GM18873 (cell line): ENCODE data around the gene YBX2.
A peak's percentile ranks its signal among the peaks of the same experiment; 100 is the strongest.

Experiments
- ATAC-seq: cut with Tn5 transposase; IDR thresholded peaks from one replicate; pipeline ENCODE4 v1.9.1; 2021; ENCODE audit warnings: mild to moderate bottlenecking, moderate library complexity, moderate number of reproducible peaks; ENCODE audit not compliant: unreplicated experiment, low FRiP score

YBX2 gene

GRCh38 chr17:7280519-7281073 is 13.8 kb downstream of the YBX2 start:
- ATAC-seq, result peak; percentile 50

GRCh38 chr17:7279448-7279847 is 15.0 kb downstream of the YBX2 start:
- ATAC-seq, result no peak

GRCh38 chr17:7266784-7267183 is 27.7 kb downstream of the YBX2 start:
- no peak for ATAC-seq

- no peak for ATAC-seq
Measured at GRCh38 chr17:7263801-7264078, 30.7 kb downstream of the YBX2 start.

- ATAC-seq, result no peak
Measured at GRCh38 chr17:7262935-7263800, 31.3 kb downstream of the YBX2 start.

- no peak for ATAC-seq
Measured at GRCh38 chr17:7262192-7262934, 32.1 kb downstream of the YBX2 start, which contains the start of gene CLDN7. TSS of gene CLDN7 (minus strand) at chr17:7262478. CDS start at chr17:7262043, 435 bp downstream.

GRCh38 chr17:7261379-7262191 is 32.9 kb downstream of the YBX2 start:
- ATAC-seq, result no peak

GRCh38 chr17:7260651-7261378 is 33.6 kb downstream of the YBX2 start:
- ATAC-seq, result no peak

GRCh38 chr17:7260151-7260550 is 34.3 kb downstream of the YBX2 start:
- no peak for ATAC-seq

- ATAC-seq, result no peak
Measured at GRCh38 chr17:7259555-7259889, 34.9 kb downstream of the YBX2 start.

GRCh38 chr17:7258731-7259554 is 35.5 kb downstream of the YBX2 start:
- no peak for ATAC-seq

- ATAC-seq, result no peak
Measured at GRCh38 chr17:7256766-7257456, 37.5 kb downstream of the YBX2 start.

- no peak for ATAC-seq
Measured at GRCh38 chr17:7254511-7254910, 39.9 kb downstream of the YBX2 start.

GRCh38 chr17:7253082-7253481 is 41.4 kb downstream of the YBX2 start:
- ATAC-seq, result no peak

GRCh38 chr17:7252176-7253043 is 42.0 kb downstream of the YBX2 start, which contains the start of gene ELP5:
TSS of gene ELP5 (plus strand) at chr17:7252215. CDS start at chr17:7252551, 336 bp downstream.
- peak; percentile 36 for ATAC-seq

GRCh38 chr17:7251661-7252175 is 42.7 kb downstream of the YBX2 start, which contains the start of gene CTDNEP1:
TSS of gene CTDNEP1 (minus strand) at chr17:7251734. CDS start at chr17:7251296, 438 bp downstream.
- ATAC-seq, result peak; percentile 84
